HEK293 (cell line): ENCODE results near the gene DTX3L.

Experiments
- CTCF ChIA-PET: fragments of 350-600 bp; formaldehyde crosslinking; extraction: SDS; loops from one replicate; lab custom pipeline; 2021; ENCODE audit warnings: antibody characterized with exemption; lab: Yijun Ruan, JAX
- POLR2A ChIA-PET: fragments of 300-600 bp; formaldehyde crosslinking; extraction: SDS; loops from one replicate; lab custom pipeline; 2020; ENCODE audit warnings: antibody characterized with exemption, inconsistent platforms; lab: Yijun Ruan, JAX
- H3K27ac ChIP-seq: fragments of 200-500 bp; sonication (Bioruptor generic); 2 replicates; pipeline ENCODE4 v1.5.1; 2014; ENCODE audit warnings: low read depth, low read length, control low read depth, inconsistent platforms; ENCODE audit errors: extremely low read depth
- H3K36me3 ChIP-seq, 2 experiments: fragments of 200-500 bp in 1 of 2; sonication (Bioruptor generic) in 1 of 2; 1 replicate in 1 of 2; 2 replicates in 1 of 2; pipeline ENCODE4 v1.5.1; 2014 to 2017; ENCODE audit warnings: inconsistent platforms in 2 of 2, low read length in 2 of 2; ENCODE audit not compliant: control insufficient read depth in 2 of 2, insufficient read depth in 1 of 2
- H3K4me1 ChIP-seq: fragments of 200-500 bp; sonication (Bioruptor generic); 2 replicates; pipeline ENCODE4 v1.5.1; 2014; ENCODE audit warnings: mild to moderate bottlenecking, low read length, inconsistent platforms; ENCODE audit not compliant: control insufficient read depth, insufficient read depth
- H3K4me3 ChIP-seq: 2 replicates; pipeline ENCODE4 v1.5.1; 2011; ENCODE audit warnings: low read depth, mild to moderate bottlenecking, control low read depth, low read length, moderate library complexity
- H3K9me3 ChIP-seq: fragments of 200-500 bp; sonication (Bioruptor generic); 2 replicates; pipeline ENCODE4 v1.5.1; 2014; ENCODE audit warnings: low read depth, low read length, inconsistent platforms; ENCODE audit not compliant: control insufficient read depth, insufficient read depth
- ELK4 ChIP-seq: IDR thresholded peaks from 2 replicates; pipeline ENCODE4 v1.6.1; 2011; ENCODE audit warnings: mild to moderate bottlenecking, low read depth, low read length, borderline replicate concordance
- HOXC10 ChIP-seq: sonication (generic); formaldehyde crosslinking; IDR thresholded peaks from 2 replicates; pipeline ENCODE4 v1.8.1; 2023; ENCODE audit warnings: mild to moderate bottlenecking, missing genetic modification reagents
- MYNN ChIP-seq: fragments of 450-650 bp; formaldehyde crosslinking; IDR thresholded peaks from 2 replicates; pipeline ENCODE4 v1.5.1; 2016; ENCODE audit warnings: missing biosample characterization, missing genetic modification characterization, borderline replicate concordance
- PATZ1 ChIP-seq: fragments of 450-650 bp; formaldehyde crosslinking; IDR thresholded peaks from 2 replicates; pipeline ENCODE4 v1.5.1; 2016; ENCODE audit warnings: missing biosample characterization, missing genetic modification characterization
- TSHZ1 ChIP-seq: fragments of 450-650 bp; formaldehyde crosslinking; IDR thresholded peaks from 2 replicates; pipeline ENCODE4 v1.5.1; 2016; ENCODE audit warnings: missing biosample characterization, missing genetic modification characterization, borderline replicate concordance
- ZBTB20 ChIP-seq: fragments of 450-650 bp; formaldehyde crosslinking; IDR thresholded peaks from 2 replicates; pipeline ENCODE4 v1.5.1; 2016; ENCODE audit warnings: missing biosample characterization, missing genetic modification characterization
- ZBTB49 ChIP-seq: fragments of 450-650 bp; formaldehyde crosslinking; IDR thresholded peaks from 2 replicates; pipeline ENCODE4 v1.5.1; 2016; ENCODE audit warnings: missing biosample characterization, missing genetic modification characterization, low read depth
- ZNF146 ChIP-seq: fragments of 450-650 bp; formaldehyde crosslinking; IDR thresholded peaks from 2 replicates; pipeline ENCODE4 v1.5.1; 2016; ENCODE audit warnings: missing biosample characterization, missing genetic modification characterization
- ZNF169 ChIP-seq: fragments of 450-650 bp; formaldehyde crosslinking; IDR thresholded peaks from 2 replicates; pipeline ENCODE4 v1.5.1; 2016; ENCODE audit warnings: missing biosample characterization, missing genetic modification characterization
- ZNF19 ChIP-seq: fragments of 450-650 bp; formaldehyde crosslinking; IDR thresholded peaks from 2 replicates; pipeline ENCODE4; 2016; ENCODE audit warnings: missing biosample characterization, missing genetic modification characterization, low read depth
- ZNF211 ChIP-seq: fragments of 450-650 bp; formaldehyde crosslinking; IDR thresholded peaks from 2 replicates; pipeline ENCODE4 v1.5.1; 2016; ENCODE audit warnings: low read depth, missing biosample characterization, missing genetic modification characterization
- ZNF426 ChIP-seq: fragments of 450-650 bp; formaldehyde crosslinking; IDR thresholded peaks from 2 replicates; pipeline ENCODE4 v1.5.1; 2017; ENCODE audit warnings: missing biosample characterization, missing genetic modification characterization, mild to moderate bottlenecking, inconsistent platforms, moderate library complexity
- ZNF571 ChIP-seq: fragments of 450-650 bp; formaldehyde crosslinking; IDR thresholded peaks from 2 replicates; pipeline ENCODE4 v1.5.0; 2017; ENCODE audit warnings: missing biosample characterization, missing genetic modification characterization
- ZNF76 ChIP-seq: fragments of 450-650 bp; formaldehyde crosslinking; IDR thresholded peaks from 2 replicates; pipeline ENCODE4; 2016; ENCODE audit warnings: low read depth, missing biosample characterization, missing genetic modification characterization, borderline replicate concordance
- ZNF777 ChIP-seq: fragments of 450-650 bp; formaldehyde crosslinking; IDR thresholded peaks from 2 replicates; pipeline ENCODE4 v1.5.1; 2017; ENCODE audit warnings: missing biosample characterization, missing genetic modification characterization, borderline replicate concordance
- ZNF791 ChIP-seq: fragments of 450-650 bp; formaldehyde crosslinking; IDR thresholded peaks from 2 replicates; pipeline ENCODE4 v1.5.1; 2016; ENCODE audit warnings: missing biosample characterization, missing genetic modification characterization

The DTX3L gene

GRCh38 chr3:122555275-122556071 is 8.7 kb upstream of the DTX3L start (continued):
- TF ChIP-seq PATZ1: no peak
- no peak for TF ChIP-seq ZNF571 (tag by site-specific recombination)

- ChIA-PET CTCF (interaction anchor here (0.7 kb wide), 1 partner anchor 122 kb away, joined by 3 read pairs; no protein-coding TSS in a partner anchor), POLR2A (no interaction called here)
- Histone ChIP-seq H3K9me3 (no peaks in the 10 kb centered on the region), H3K36me3 (peaks cover 0 to 9% of the 10 kb centered on the region in 2 experiments; a peak in 1 of 3 replicates), H3K27ac (no peak overlapping the region), H3K4me3 (no peak overlapping the region), H3K4me1 (no peaks in the 10 kb centered on the region)
- TF ChIP-seq ZNF146 (tag by site-specific recombination) (no peak), ZNF211 (no peak), HOXC10 (CRISPR knock-in tag) (no peak), ELK4 (no peak), MYNN (tag by site-specific recombination) (no peak)
Observed at GRCh38 chr3:122557356-122557755, 6.8 kb upstream of the DTX3L start.

GRCh38 chr3:122558605-122559004 is 5.5 kb upstream of the DTX3L start:
- no peaks in the 10 kb centered on the region for H3K4me1 ChIP-seq
- CTCF ChIA-PET: interaction anchor here (0.7 to 2.4 kb wide), 3 partner anchors 27 to 120 kb away, joined by 3 to 14 read pairs (median 3); no protein-coding TSS in a partner anchor
- TF ChIP-seq TSHZ1 (no peak), ZNF146 (tag by site-specific recombination) (no peak), ZBTB49 (tag by site-specific recombination) (no peak), ZBTB20 (no peak), ZNF169 (tag by site-specific recombination) (no peak), ZNF19 (tag by site-specific recombination) (no peak), ZNF791 (tag by site-specific recombination) (no peak), ZNF426 (tag by site-specific recombination) (no peak), ZNF76 (tag by site-specific recombination) (no peak), ZNF777 (no peak)
- H3K9me3 ChIP-seq: no peaks in the 10 kb centered on the region
- H3K36me3 ChIP-seq: peaks cover 0 to 9% of the 10 kb centered on the region in 2 experiments; a peak in 1 of 3 replicates
- H3K4me3 ChIP-seq: no peak overlapping the region
- no peak overlapping the region for H3K27ac ChIP-seq
- POLR2A ChIA-PET: interaction anchor here (1.8 kb wide), 1 partner anchor 44 kb away, joined by 7 read pairs; the partner anchor contains the start of gene KPNA1
